K562 (cell line): ENCODE results near the gene ATRAID.

Experiments used
- HDGF ChIP-seq: fragments of 450-650 bp; IDR thresholded peaks from 2 replicates; pipeline ENCODE4 v1.6.1; 2016
- POLR2A ChIP-seq: fragments of 450-650 bp; conservative IDR thresholded peaks from 2 replicates; pipeline ENCODE4 v1.6.1; 2016
- ZNF584 ChIP-seq: fragments of 200-800 bp; sonication (Bioruptor generic); IDR thresholded peaks from 2 replicates; pipeline ENCODE4 v1.6.1; 2016; ENCODE audit warnings: low read depth, mild to moderate bottlenecking, missing genetic modification characterization, missing compliant biosample characterization

DNA sequence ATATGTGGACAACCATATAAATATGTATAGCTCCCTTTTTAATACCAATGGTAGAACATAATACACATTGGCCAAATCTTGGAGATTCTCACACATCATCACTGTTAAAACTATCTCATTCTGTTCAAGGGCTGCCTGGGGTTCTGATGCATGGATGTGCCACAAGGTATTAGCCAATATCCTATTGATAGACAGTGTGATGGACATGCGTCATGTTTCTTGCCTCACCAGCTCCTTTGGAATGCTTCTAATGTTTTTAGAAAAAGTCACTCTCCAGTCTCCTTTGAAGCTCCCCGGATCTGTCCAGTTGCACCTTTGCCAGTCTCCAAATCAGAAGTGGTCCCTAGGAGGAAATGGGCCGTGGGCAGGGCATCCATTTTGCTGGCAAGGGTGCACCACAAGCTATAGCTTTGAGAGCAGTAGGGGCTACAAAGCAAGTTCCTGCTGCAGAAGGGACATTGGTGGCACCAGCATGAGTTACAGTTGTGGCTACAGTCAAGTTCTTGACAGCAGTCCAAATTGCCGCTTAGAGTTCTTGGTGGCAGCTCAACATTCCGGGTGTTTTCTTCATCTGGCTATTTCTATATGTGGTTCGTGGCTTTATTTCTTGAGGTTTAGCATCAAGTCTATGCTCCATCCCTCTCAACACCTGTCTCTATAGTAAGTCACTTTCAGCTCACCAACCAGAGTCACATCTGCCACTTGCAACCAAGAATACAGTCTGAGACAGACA, 25.1 kb upstream of the ATRAID start:
- TF ChIP-seq POLR2A, result no peak
- TF ChIP-seq ZNF584 (CRISPR knock-in tag), result no peak
- no peak for TF ChIP-seq HDGF
